H1 (cell line): ENCODE results near the gene PREB. TPM values are rescaled to one million over a fixed set of nuclear protein-coding genes. Genes with fewer than 3 reads are reported as not detected.

Experiments
- BRCA1 ChIP-seq: IDR thresholded peaks from 2 replicates; pipeline ENCODE4 v1.6.1; 2012; ENCODE audit warnings: low read depth, low read length, improper control_type of control experiment
- EGR1 ChIP-seq: IDR thresholded peaks from 2 replicates; pipeline ENCODE4 v1.6.1; 2011; ENCODE audit warnings: low read depth, low read length, borderline replicate concordance
- KDM1A ChIP-seq: fragments of 200-600, 300-600 bp; sonication (generic); IDR thresholded peaks from 2 replicates; pipeline ENCODE4 v1.7.1; 2016; ENCODE audit warnings: mild to moderate bottlenecking, low read length, borderline replicate concordance
- SP4 ChIP-seq: IDR thresholded peaks from 2 replicates; pipeline ENCODE4 v1.6.1; 2012; ENCODE audit warnings: low read length, inconsistent platforms
- SRF ChIP-seq: IDR thresholded peaks from 2 replicates; pipeline ENCODE4 v1.6.1; 2011; ENCODE audit warnings: mild to moderate bottlenecking, low read depth, low read length, moderate library complexity
- polyA plus RNA-seq, 7 experiments: library from polyadenylated mRNA; depleted of rRNA in 3 of 7; stranded (reverse) in 5 of 7; unstranded in 2 of 7; fragments of >200 nt in 5 of 7; fragments of 200-250 nt in 2 of 7; gene quantifications; 1 replicate in 5 of 7; 2 replicates in 1 of 7; 4 replicates in 1 of 7; pipeline versions ENCODE4 v1.2.1 to v1.2.3, GENCODE V29; 2011 to 2013; ENCODE audit warnings: missing spikeins in 2 of 7, mixed read lengths in 2 of 7
- total RNA-seq: library from RNA; stranded (reverse); fragmentation: NEBNext Ultra II Directional; extraction: Animal tissue kit (Norgen Biotek cat#: 25700); gene quantifications from 2 replicates; pipeline ENCODE4 v1.2.1, GENCODE V29; 2021
- TF ChIP-seq, protein P1 (sequence below): fragments of 300-600 bp; sonication (generic); IDR thresholded peaks from 2 replicates; pipeline ENCODE4 v1.7.1; 2012; ENCODE audit warnings: low read length, moderate library complexity, mild to moderate bottlenecking, inconsistent platforms; ENCODE audit not compliant: insufficient replicate concordance

PREB gene
- total and polyA plus RNA-seq, 2 of the 8 experiments (the other 6 are each of a cell fraction or from before 2014, with no cell fraction given): 54.1 to 72.2 TPM

- TF ChIP-seq, protein P1, sequence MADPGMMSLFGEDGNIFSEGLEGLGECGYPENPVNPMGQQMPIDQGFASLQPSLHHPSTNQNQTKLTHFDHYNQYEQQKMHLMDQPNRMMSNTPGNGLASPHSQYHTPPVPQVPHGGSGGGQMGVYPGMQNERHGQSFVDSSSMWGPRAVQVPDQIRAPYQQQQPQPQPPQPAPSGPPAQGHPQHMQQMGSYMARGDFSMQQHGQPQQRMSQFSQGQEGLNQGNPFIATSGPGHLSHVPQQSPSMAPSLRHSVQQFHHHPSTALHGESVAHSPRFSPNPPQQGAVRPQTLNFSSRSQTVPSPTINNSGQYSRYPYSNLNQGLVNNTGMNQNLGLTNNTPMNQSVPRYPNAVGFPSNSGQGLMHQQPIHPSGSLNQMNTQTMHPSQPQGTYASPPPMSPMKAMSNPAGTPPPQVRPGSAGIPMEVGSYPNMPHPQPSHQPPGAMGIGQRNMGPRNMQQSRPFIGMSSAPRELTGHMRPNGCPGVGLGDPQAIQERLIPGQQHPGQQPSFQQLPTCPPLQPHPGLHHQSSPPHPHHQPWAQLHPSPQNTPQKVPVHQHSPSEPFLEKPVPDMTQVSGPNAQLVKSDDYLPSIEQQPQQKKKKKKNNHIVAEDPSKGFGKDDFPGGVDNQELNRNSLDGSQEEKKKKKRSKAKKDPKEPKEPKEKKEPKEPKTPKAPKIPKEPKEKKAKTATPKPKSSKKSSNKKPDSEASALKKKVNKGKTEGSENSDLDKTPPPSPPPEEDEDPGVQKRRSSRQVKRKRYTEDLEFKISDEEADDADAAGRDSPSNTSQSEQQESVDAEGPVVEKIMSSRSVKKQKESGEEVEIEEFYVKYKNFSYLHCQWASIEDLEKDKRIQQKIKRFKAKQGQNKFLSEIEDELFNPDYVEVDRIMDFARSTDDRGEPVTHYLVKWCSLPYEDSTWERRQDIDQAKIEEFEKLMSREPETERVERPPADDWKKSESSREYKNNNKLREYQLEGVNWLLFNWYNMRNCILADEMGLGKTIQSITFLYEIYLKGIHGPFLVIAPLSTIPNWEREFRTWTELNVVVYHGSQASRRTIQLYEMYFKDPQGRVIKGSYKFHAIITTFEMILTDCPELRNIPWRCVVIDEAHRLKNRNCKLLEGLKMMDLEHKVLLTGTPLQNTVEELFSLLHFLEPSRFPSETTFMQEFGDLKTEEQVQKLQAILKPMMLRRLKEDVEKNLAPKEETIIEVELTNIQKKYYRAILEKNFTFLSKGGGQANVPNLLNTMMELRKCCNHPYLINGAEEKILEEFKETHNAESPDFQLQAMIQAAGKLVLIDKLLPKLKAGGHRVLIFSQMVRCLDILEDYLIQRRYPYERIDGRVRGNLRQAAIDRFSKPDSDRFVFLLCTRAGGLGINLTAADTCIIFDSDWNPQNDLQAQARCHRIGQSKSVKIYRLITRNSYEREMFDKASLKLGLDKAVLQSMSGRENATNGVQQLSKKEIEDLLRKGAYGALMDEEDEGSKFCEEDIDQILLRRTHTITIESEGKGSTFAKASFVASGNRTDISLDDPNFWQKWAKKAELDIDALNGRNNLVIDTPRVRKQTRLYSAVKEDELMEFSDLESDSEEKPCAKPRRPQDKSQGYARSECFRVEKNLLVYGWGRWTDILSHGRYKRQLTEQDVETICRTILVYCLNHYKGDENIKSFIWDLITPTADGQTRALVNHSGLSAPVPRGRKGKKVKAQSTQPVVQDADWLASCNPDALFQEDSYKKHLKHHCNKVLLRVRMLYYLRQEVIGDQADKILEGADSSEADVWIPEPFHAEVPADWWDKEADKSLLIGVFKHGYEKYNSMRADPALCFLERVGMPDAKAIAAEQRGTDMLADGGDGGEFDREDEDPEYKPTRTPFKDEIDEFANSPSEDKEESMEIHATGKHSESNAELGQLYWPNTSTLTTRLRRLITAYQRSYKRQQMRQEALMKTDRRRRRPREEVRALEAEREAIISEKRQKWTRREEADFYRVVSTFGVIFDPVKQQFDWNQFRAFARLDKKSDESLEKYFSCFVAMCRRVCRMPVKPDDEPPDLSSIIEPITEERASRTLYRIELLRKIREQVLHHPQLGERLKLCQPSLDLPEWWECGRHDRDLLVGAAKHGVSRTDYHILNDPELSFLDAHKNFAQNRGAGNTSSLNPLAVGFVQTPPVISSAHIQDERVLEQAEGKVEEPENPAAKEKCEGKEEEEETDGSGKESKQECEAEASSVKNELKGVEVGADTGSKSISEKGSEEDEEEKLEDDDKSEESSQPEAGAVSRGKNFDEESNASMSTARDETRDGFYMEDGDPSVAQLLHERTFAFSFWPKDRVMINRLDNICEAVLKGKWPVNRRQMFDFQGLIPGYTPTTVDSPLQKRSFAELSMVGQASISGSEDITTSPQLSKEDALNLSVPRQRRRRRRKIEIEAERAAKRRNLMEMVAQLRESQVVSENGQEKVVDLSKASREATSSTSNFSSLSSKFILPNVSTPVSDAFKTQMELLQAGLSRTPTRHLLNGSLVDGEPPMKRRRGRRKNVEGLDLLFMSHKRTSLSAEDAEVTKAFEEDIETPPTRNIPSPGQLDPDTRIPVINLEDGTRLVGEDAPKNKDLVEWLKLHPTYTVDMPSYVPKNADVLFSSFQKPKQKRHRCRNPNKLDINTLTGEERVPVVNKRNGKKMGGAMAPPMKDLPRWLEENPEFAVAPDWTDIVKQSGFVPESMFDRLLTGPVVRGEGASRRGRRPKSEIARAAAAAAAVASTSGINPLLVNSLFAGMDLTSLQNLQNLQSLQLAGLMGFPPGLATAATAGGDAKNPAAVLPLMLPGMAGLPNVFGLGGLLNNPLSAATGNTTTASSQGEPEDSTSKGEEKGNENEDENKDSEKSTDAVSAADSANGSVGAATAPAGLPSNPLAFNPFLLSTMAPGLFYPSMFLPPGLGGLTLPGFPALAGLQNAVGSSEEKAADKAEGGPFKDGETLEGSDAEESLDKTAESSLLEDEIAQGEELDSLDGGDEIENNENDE: no peak
- TF ChIP-seq BRCA1 (no peak), SP4 (no peak), EGR1 (no peak), SRF (no peak), KDM1A (no peak)
Observed at GRCh38 chr2:27135478-27135955, 1.1 kb upstream of the PREB start (continued).
